Transverse colon (tissue), 4 donors: ENCODE results near the gene RNLS. TPM values are rescaled to one million over a fixed set of nuclear protein-coding genes. Genes with fewer than 3 reads are reported as not detected.

Source experiments
- DNase-seq: peaks from one replicate; pipeline ENCODE4 v3.0.0-alpha.2; 2019
- H3K27ac ChIP-seq, 4 donors: fragments of 200-600 bp; sonication (generic); 2 replicates each; pipeline ENCODE4 v1.5.1; 2016 to 2018; ENCODE audit warnings: inconsistent platforms in 4 of 4
- H3K27me3 ChIP-seq: fragments of 200-600 bp; sonication (generic); 2 replicates; pipeline ENCODE4 v1.5.1; 2017; ENCODE audit warnings: inconsistent platforms
- H3K36me3 ChIP-seq, 4 donors: fragments of 200-600 bp; sonication (generic); 2 replicates each; pipeline ENCODE4 v1.5.1; 2017 to 2019; ENCODE audit warnings: inconsistent platforms in 4 of 4
- H3K4me1 ChIP-seq, 4 donors: fragments of 200-600 bp; sonication (generic); 2 replicates each; pipeline ENCODE4 v1.5.1; 2017 to 2020; ENCODE audit warnings: inconsistent platforms in 4 of 4
- H3K4me3 ChIP-seq, 4 donors: fragments of 200-600 bp; sonication (generic); 1 replicate in 1 of 4; 2 replicates in 3 of 4; pipeline versions ENCODE4 v1.5.1 to v1.6.1; 2017 to 2019; ENCODE audit warnings: inconsistent platforms in 4 of 4
- H3K9me3 ChIP-seq, 2 donors: fragments of 200-600 bp; sonication (generic); 2 replicates each; pipeline ENCODE4 v1.5.1; 2017 to 2019; ENCODE audit warnings: inconsistent platforms in 2 of 2
- EP300 ChIP-seq: sonication (generic); formaldehyde crosslinking; IDR thresholded peaks from one replicate; pipeline ENCODE4 v1.6.1; 2017; ENCODE audit warnings: antibody characterized with exemption, low read depth
- POLR2A ChIP-seq: fragments of 450-650 bp; IDR thresholded peaks from one replicate; pipeline ENCODE4 v1.6.1; 2016; ENCODE audit warnings: antibody characterized with exemption, mild to moderate bottlenecking, moderate library complexity
- POLR2AphosphoS5 ChIP-seq, 3 donors: sonication (generic); formaldehyde crosslinking; IDR thresholded peaks; one replicate each; pipeline ENCODE4 v1.6.1; 2016; ENCODE audit warnings: antibody characterized with exemption in 3 of 3
- WGBS, 2 donors: methylation state at CpG; one replicate each; pipeline ENCODE4 v1.1.5; 2018; ENCODE audit warnings: low coverage in 1 of 2; 5-methylcytosine and 5-hydroxymethylcytosine counted together
- in situ Hi-C, 4 donors: fragments of 200-750 bp; cut with MboI; loops; one replicate each; pipeline versions ENCODE4 v1.15.0 to v1.15.1; 2017; ENCODE audit warnings: low sequenced_read_pairs in 3 of 4, low pct_ligation_motif_present in 1 of 4, low pct_unique_long_range_greater_than_20kb in 1 of 4
- intact Hi-C: fragments of 100-400 bp; cut with DNase I; formaldehyde crosslinking; loops from one replicate; pipeline ENCODE4 v1.15.1; 2023; ENCODE audit warnings: low total_unique reads
- total RNA-seq, 4 donors: library from RNA; depleted of rRNA; stranded (reverse); fragments of >200 nt; gene quantifications; one replicate each; pipeline ENCODE4 v1.1.0, GENCODE V29; 2016
- TF ChIP-seq, protein P1 (sequence below), 5 experiments: fragments of 200-600 bp in 3 of 5; fragments of 450-650 bp in 2 of 5; sonication (generic) in 3 of 5; IDR thresholded peaks; 1 replicate in 2 of 5; 2 replicates in 3 of 5; pipeline ENCODE4 v1.5.1; 2016 to 2017; ENCODE audit warnings: antibody characterized with exemption in 5 of 5, inconsistent platforms in 3 of 5, mild to moderate bottlenecking in 2 of 5, moderate library complexity in 1 of 5

RNLS gene
- total RNA-seq, 4 donors from 2014 or later, result 2.4 to 78.2 (median 28.9) TPM

GRCh38 chr10:88467835-88468485 lies 115.2 kb downstream of the RNLS start:
- Histone ChIP-seq H3K27me3 (no peaks in the 10 kb centered on the region), H3K4me3 (no peak overlapping the region), H3K36me3 (no peaks in the 10 kb centered on the region), H3K9me3 (no peaks in the 10 kb centered on the region), H3K27ac (no peak overlapping the region), H3K4me1 (no peaks in the 10 kb centered on the region)
- intact Hi-C loops (no loop called here), in situ Hi-C loops (no loop called here)
- WGBS, 2 donors, result 45 to 70% methylated on average over 3 to 4 of the region's 4 CpGs
- DNase-seq, result no peak
- TF ChIP-seq EP300 (no peak), POLR2AphosphoS5 (IDR thresholded peaks at IDR 0.05) (no peak), POLR2A (no peak)
- TF ChIP-seq, protein P1, sequence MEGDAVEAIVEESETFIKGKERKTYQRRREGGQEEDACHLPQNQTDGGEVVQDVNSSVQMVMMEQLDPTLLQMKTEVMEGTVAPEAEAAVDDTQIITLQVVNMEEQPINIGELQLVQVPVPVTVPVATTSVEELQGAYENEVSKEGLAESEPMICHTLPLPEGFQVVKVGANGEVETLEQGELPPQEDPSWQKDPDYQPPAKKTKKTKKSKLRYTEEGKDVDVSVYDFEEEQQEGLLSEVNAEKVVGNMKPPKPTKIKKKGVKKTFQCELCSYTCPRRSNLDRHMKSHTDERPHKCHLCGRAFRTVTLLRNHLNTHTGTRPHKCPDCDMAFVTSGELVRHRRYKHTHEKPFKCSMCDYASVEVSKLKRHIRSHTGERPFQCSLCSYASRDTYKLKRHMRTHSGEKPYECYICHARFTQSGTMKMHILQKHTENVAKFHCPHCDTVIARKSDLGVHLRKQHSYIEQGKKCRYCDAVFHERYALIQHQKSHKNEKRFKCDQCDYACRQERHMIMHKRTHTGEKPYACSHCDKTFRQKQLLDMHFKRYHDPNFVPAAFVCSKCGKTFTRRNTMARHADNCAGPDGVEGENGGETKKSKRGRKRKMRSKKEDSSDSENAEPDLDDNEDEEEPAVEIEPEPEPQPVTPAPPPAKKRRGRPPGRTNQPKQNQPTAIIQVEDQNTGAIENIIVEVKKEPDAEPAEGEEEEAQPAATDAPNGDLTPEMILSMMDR (IDR thresholded peaks at IDR 0.05), result no peak

GRCh38 chr10:88466786-88467185 lies 116.3 kb downstream of the RNLS start:
- in situ Hi-C loops (no loop called here), intact Hi-C loops (no loop called here)
- H3K27me3 ChIP-seq, result no peaks in the 10 kb centered on the region
- no peaks in the 10 kb centered on the region for H3K4me1 ChIP-seq
- no peak for DNase-seq
- no peaks in the 10 kb centered on the region for H3K9me3 ChIP-seq
- H3K27ac ChIP-seq, result no peak overlapping the region
- H3K36me3 ChIP-seq, result no peaks in the 10 kb centered on the region
- TF ChIP-seq POLR2A (no peak), EP300 (no peak), POLR2AphosphoS5 (IDR thresholded peaks at IDR 0.05) (no peak)
- TF ChIP-seq, protein P1 (IDR thresholded peaks at IDR 0.05), result no peak
- WGBS, 2 donors, result 87 to 93% methylated on average over 3 of the region's 3 CpGs
- no peak overlapping the region for H3K4me3 ChIP-seq

GRCh38 chr10:88465765-88466164 lies 117.4 kb downstream of the RNLS start:
- no peaks in the 10 kb centered on the region for H3K27me3 ChIP-seq
- intact Hi-C loops (no loop called here), in situ Hi-C loops (no loop called here)
- H3K9me3 ChIP-seq, result no peaks in the 10 kb centered on the region
- H3K4me3 ChIP-seq, result no peak overlapping the region
- H3K4me1 ChIP-seq, result no peaks in the 10 kb centered on the region
- TF ChIP-seq POLR2AphosphoS5 (IDR thresholded peaks at IDR 0.05) (no peak), POLR2A (no peak), EP300 (no peak)
- TF ChIP-seq, protein P1 (IDR thresholded peaks at IDR 0.05), result no peak
- H3K36me3 ChIP-seq, result no peaks in the 10 kb centered on the region
- DNase-seq, result no peak
- no peak overlapping the region for H3K27ac ChIP-seq

DNA sequence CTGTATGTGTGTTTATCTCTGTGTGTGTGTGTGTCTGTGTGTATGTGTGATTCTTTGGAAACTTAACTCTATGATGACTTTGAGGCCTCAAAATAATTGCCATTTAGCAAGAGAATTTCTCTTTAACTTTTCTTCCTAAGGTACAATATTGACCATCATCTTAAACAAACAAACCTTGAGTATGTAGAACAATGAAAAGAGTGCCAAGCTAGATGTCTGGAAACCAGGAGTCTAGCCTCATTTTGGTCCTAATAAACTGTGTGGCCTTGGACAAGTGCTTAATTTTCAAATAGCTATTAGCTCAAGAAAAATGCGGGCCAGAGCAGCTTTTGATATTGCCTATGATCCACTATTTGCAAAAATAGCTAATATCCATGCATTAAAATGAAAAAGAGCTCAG lies 119.3 kb downstream of the RNLS start:
- in situ Hi-C loops, result no loop called here

More for the DNA sequence above, 119.3 kb downstream of the RNLS start:
- TF ChIP-seq POLR2AphosphoS5 (IDR thresholded peaks at IDR 0.05) (no peak), POLR2A (no peak), EP300 (no peak)
- TF ChIP-seq, protein P1 (IDR thresholded peaks at IDR 0.05), result no peak
- Histone ChIP-seq H3K36me3 (no peaks in the 10 kb centered on the region), H3K27me3 (no peaks in the 10 kb centered on the region), H3K9me3 (no peaks in the 10 kb centered on the region), H3K4me1 (no peaks in the 10 kb centered on the region), H3K4me3 (no peak overlapping the region), H3K27ac (no peak overlapping the region)
- no peak for DNase-seq
- 90 to 94% methylated on average over 1 of the region's 1 CpG for WGBS, 2 donors
- intact Hi-C loops, result no loop called here
